Epithelial cell of esophagus (primary cell): ENCODE measurements around the gene VAV1.

Source experiments
- DNase-seq: peaks from one replicate; pipeline ENCODE4 v3.0.0; 2010; ENCODE audit warnings: low read depth
- H3K4me3 ChIP-seq: 2 replicates; pipeline ENCODE4 v1.5.1; 2011; ENCODE audit warnings: mild to moderate bottlenecking, low read length, control low read depth
- CTCF ChIP-seq: IDR thresholded peaks from 2 replicates; pipeline ENCODE4 v1.5.1; 2011; ENCODE audit warnings: low read depth, mild to moderate bottlenecking, low read length, control low read depth, inconsistent platforms; ENCODE audit not compliant: insufficient read depth; ENCODE audit errors: missing control alignments

VAV1 gene

DNA sequence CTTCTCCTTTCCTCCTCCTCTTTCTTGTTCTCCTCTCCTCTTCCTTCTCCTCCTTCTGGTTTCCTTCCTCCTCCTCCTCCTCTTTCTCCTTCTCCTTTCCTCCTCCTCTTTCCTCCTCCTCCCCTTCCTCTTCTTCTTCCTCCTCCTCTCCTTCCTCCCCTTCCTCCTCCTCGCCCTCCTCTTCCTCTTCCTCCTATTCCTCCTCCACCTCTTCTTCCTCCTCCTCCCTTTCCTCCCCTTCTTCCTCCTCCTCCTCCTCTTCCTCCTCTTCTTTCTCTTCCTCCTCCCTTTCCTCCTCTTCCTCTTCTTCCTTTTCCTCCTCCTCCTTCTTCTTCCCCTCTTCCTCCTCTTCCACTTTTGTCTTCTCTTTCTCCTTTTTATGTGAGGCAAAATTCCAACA lies 59.9 kb downstream of the VAV1 start:
- no peak for DNase-seq
- H3K4me3 ChIP-seq = no peak overlapping the region
- TF ChIP-seq CTCF = no peak

DNA sequence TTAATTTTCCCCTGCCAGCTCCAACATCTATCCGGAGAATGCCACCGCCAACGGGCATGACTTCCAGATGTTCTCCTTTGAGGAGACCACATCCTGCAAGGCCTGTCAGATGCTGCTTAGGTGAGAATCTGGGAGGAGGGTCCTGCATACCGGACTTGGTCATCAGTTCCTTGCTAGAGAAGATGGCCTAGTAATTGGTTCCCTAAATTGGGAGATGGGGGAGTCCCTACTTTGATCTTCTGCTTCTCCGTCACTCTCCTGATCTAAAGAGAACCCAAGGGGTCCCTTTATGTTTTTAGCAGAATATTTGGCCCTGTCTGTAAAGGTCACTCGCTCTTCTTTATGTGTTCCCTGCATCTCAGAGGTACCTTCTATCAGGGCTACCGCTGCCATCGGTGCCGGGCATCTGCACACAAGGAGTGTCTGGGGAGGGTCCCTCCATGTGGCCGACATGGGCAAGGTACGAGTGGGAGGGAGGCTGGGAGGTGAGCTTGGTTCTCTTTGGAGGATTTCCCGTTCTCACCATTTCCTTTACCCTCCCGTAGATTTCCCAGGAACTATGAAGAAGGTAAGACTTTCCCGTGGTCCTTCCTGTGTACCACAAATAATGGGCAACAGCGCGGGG lies 60.8 kb downstream of the VAV1 start:
- TF ChIP-seq CTCF = no peak
- no peak for DNase-seq
- no peak overlapping the region for H3K4me3 ChIP-seq

DNA sequence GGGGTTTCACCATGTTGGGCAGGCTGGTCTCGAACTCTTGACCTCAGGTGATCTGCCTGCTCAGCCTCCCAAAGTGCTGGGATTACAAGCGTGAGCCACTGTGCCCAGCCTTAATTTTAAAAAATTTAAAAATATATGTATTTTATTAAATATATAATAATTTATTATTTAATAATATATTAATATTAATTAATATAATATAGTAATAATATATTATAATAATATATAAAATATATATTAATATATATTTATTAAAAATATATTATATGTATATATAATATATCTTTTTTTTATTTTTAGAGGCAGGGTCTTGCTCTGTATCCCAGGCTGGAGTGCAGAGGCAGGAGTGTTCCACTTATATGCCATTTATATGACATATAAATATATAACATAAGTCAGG lies 61.9 kb downstream of the VAV1 start:
- H3K4me3 ChIP-seq = no peak overlapping the region
- DNase-seq = no peak
- no peak for TF ChIP-seq CTCF

GRCh38 chr19:6835501-6835900 lies 63.0 kb downstream of the VAV1 start:
- DNase-seq = no peak
- no peak overlapping the region for H3K4me3 ChIP-seq
- TF ChIP-seq CTCF = no peak

GRCh38 chr19:6837525-6837924 lies 65.0 kb downstream of the VAV1 start:
- no peak for DNase-seq
- TF ChIP-seq CTCF = no peak
- H3K4me3 ChIP-seq = no peak overlapping the region

DNA sequence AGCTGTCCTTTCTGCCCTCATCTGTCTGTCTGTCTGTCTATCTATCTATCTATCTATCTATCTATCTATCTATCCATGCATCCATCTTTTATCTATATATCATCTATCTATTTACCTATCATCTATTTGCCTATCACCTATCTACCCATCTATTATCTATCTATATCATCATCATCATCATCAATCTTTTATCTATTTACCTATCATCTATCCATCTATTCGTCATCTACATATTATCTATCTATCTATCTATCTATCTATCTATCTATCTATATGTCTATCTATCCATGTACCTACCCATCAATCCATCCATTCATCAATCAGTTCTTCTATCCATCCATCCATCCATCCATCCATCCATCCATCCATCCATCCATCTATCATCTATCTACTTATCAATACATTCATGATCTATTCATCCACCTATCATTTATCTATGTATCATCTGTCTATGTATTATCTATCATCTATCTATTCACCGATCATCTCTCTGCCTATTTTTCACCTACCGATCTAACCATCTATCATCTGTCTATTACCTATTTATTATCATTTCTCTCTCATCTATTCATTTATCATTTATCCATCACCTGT lies 65.7 kb downstream of the VAV1 start:
- DNase-seq = no peak
- H3K4me3 ChIP-seq = no peak overlapping the region
- TF ChIP-seq CTCF = no peak
